ENCODE measurements around the gene HYAL2. TPM values are rescaled to one million over a fixed set of nuclear protein-coding genes. Genes with fewer than 3 reads are reported as not detected.

HYAL2 gene
- total and polyA plus RNA-seq, 2 of the 8 experiments (the other 6 are each of a cell fraction or from before 2014, with no cell fraction given), result 51.9 to 176 TPM

GRCh38 chr3:50273689-50274065, 48.9 kb downstream of the HYAL2 start:
- Histone ChIP-seq H2AK5ac (ENCODE audit: low read depth, low read length) (no peak overlapping the region), H2BK12ac (ENCODE audit: low read depth, low read length) (no peak overlapping the region), H3K14ac (ENCODE audit: insufficient read length) (no peak overlapping the region), H3K4me2 (ENCODE audit: insufficient read depth in 1 of 2, low read depth in 2 of 2, low read length in 2 of 2) (peak overlapping the region; percentile 2 to 75; a peak in 2 of 4 replicates), H3K4me1 (replicated peaks in 1 of 4; ENCODE audit: control insufficient read depth in 3 of 4, insufficient read depth in 4 of 4, low read length in 3 of 4) (peaks cover 0 to 18% (median 16%) of the 10 kb centered on the region in 4 experiments; a peak in 6 of 7 replicates), H3K27ac (ENCODE audit: low read depth, low read length) (no peak overlapping the region), H2BK120ac (replicated peaks; ENCODE audit: low read depth, low read length) (no peak overlapping the region), H4K8ac (ENCODE audit: extremely low read depth, insufficient read depth, low read length) (no peak overlapping the region), H3K79me1 (ENCODE audit: low read depth, low read length) (no peaks in the 10 kb centered on the region), H4K20me1 (replicated peaks in 1 of 2; ENCODE audit: control insufficient read depth in 1 of 2, insufficient read depth in 2 of 2, low read length in 2 of 2) (no peaks in the 10 kb centered on the region), H3K23me2 (ENCODE audit: low read depth, low read length) (peaks cover 2% of the 10 kb centered on the region; the same call in 1 of the 2 replicates), H3K4me3 (ENCODE audit: extremely low read depth in 1 of 4, insufficient read depth in 2 of 4, low read depth in 3 of 4, low read length in 4 of 4) (no peak overlapping the region), H3K4ac (replicated peaks; ENCODE audit: insufficient read length, low read depth, low read length) (no peak overlapping the region), H3K27me3 (replicated peaks in 1 of 4; ENCODE audit: control insufficient read depth in 3 of 4, extremely low read depth in 1 of 4, insufficient read depth in 3 of 4, low read length in 3 of 4) (peaks cover 27 to 54% (median 42%) of the 10 kb centered on the region in 4 experiments), H2BK5ac (ENCODE audit: low read depth, low read length) (no peak overlapping the region), H2AFZ (ENCODE audit: low read length) (no peak overlapping the region), H3K36me3 (ENCODE audit: control insufficient read depth in 2 of 4, insufficient read depth in 4 of 4, low read length in 3 of 4) (no peaks in the 10 kb centered on the region), H3K56ac (replicated peaks; ENCODE audit: insufficient read length, low read depth, low read length) (no peak overlapping the region), H3K23ac (ENCODE audit: insufficient read length) (no peak overlapping the region), H3K79me2 (ENCODE audit: control insufficient read depth in 1 of 2, insufficient read depth in 2 of 2, low read length in 2 of 2) (no peaks in the 10 kb centered on the region), H2BK15ac (ENCODE audit: low read length) (no peak overlapping the region), H3K9me3 (ENCODE audit: insufficient read depth in 2 of 2, low read depth in 1 of 2, low read length in 1 of 2) (no peaks in the 10 kb centered on the region; a peak in 1 of 4 replicates), H4K5ac (ENCODE audit: insufficient read length, low read depth, low read length) (no peak overlapping the region), H3K18ac (ENCODE audit: extremely low read depth, low read length) (no peak overlapping the region), H3K9ac (replicated peaks in 1 of 4; ENCODE audit: extremely low read depth in 1 of 4, low read depth in 3 of 4, low read length in 3 of 4) (no peak overlapping the region), H2BK20ac (ENCODE audit: low read length) (no peak overlapping the region), H4K91ac (replicated peaks; ENCODE audit: insufficient read length, low read length) (no peak overlapping the region)
- WGBS, 2 experiments (ENCODE audit: extremely low coverage in 1 of 2, insufficient coverage in 1 of 2, insufficient read length in 1 of 2, insufficient replicate concordance in 2 of 2, low coverage in 1 of 2, low lambda C conversion rate in 2 of 2, missing lambda C conversion rate in 1 of 2), result 87% methylated on average over 26 of the region's 31 CpGs; no CpG with 5 or more reads in 1 of the 2 experiments
- DNase-seq (ENCODE audit: low read depth in 1 of 2, low spot score in 2 of 2) (no peak), FAIRE-seq (no peak)
- TF ChIP-seq JUND (IDR thresholded peaks at IDR 0.05; ENCODE audit: low read length) (no peak), SP1 (IDR thresholded peaks at IDR 0.05; ENCODE audit: low read depth, low read length) (no peak), ZNF274 (IDR thresholded peaks at IDR 0.05; ENCODE audit: borderline replicate concordance, extremely low read depth, low read length) (no peak), BRCA1 (IDR thresholded peaks at IDR 0.05; ENCODE audit: low read depth, low read length) (no peak), YY1 (IDR thresholded peaks at IDR 0.05; ENCODE audit: low read depth, low read length) (no peak), SIRT6 (IDR thresholded peaks at IDR 0.05; ENCODE audit: low read length) (no peak), CTCF (IDR thresholded peaks at IDR 0.05; ENCODE audit: control extremely low read depth in 1 of 3, insufficient read depth in 1 of 3, low read depth in 1 of 3, low read length in 3 of 3) (no peak), NANOG (IDR thresholded peaks at IDR 0.05; ENCODE audit: insufficient read depth, low read depth, low read length, poor library complexity, severe bottlenecking) (no peak)
- CTCF ChIA-PET (ENCODE audit: partially characterized antibody), result interaction anchor here (1.0 to 53.5 kb wide), 5 partner anchors 16 to 80 kb away, joined by 3 to 2149 read pairs (median 37); partner anchors contain the start of genes GNAI2, GNAT1 and SLC38A3
- POLR2A ChIA-PET (ENCODE audit: partially characterized antibody), result interaction anchor here (0.6 to 2.2 kb wide), 2 partner anchors 14 to 47 kb away, joined by 3 to 7 read pairs; no protein-coding TSS in a partner anchor
